SK-N-MC (cell line): ENCODE results near the gene TCIRG1.

Source experiments
- EZH2 ChIP-seq: fragments of 200-600 bp; sonication (generic); IDR thresholded peaks from one replicate; pipeline ENCODE4 v1.6.1; 2017; ENCODE audit warnings: antibody characterized with exemption
- POLR2AphosphoS5 ChIP-seq: IDR thresholded peaks from 2 replicates; pipeline ENCODE4 v1.6.1; 2012; ENCODE audit warnings: mild to moderate bottlenecking, low read depth, low read length, borderline replicate concordance

- no peak for TF ChIP-seq POLR2AphosphoS5
- TF ChIP-seq EZH2, result no peak
These were observed 11.6 kb downstream of the TCIRG1 start for GRCh38 chr11:68050371-68050841.
